ACHN (cell line): Measurements from ENCODE around the gene ZC3H8.
"Not testable (repeated sequence)": the region's sequence is repeated elsewhere in the genome, so short reads cannot be mapped to it uniquely, and the experiment has no call there.

Experiments
- DNase-seq: peaks from one replicate; pipeline ENCODE4 v3.0.0-alpha.2; 2015
- in situ Hi-C: cut with HindIII; loops from 2 replicates; pipeline ENCODE4 v1.10.0; 2017; ENCODE audit warnings: low sequenced_read_pairs, low pct_ligation_motif_present, low pct_unique_long_range_greater_than_20kb

The ZC3H8 gene

GRCh38 chr2:112268547-112268946 is 13.7 kb upstream of the ZC3H8 start:
- no peak for DNase-seq
- in situ Hi-C loops, result no loop called here

- in situ Hi-C loops, result no loop called here
- no peak for DNase-seq
These were observed 8.0 kb upstream of the ZC3H8 start for GRCh38 chr2:112262876-112263275.

- DNase-seq, result no peak
- in situ Hi-C loops, result no loop called here
These were observed 5.4 kb upstream of the ZC3H8 start for GRCh38 chr2:112260295-112260625.

- peak; percentile 75 for DNase-seq
- in situ Hi-C loops, result no loop called here
These were observed 4.9 kb upstream of the ZC3H8 start for GRCh38 chr2:112259509-112260294.

- in situ Hi-C loops, result no loop called here
- DNase-seq, result peak; percentile 57
These were observed 2.7 kb upstream of the ZC3H8 start for GRCh38 chr2:112257575-112257974.

- DNase-seq, result no peak
- in situ Hi-C loops, result no loop called here
These were observed 1.8 kb upstream of the ZC3H8 start for GRCh38 chr2:112256654-112257053.

GRCh38 chr2:112255875-112256274 is 1.0 kb upstream of the ZC3H8 start:
- DNase-seq, result no peak
- in situ Hi-C loops, result no loop called here

- in situ Hi-C loops, result no loop called here
- no peak for DNase-seq
These were observed 1.5 kb downstream of the ZC3H8 start for GRCh38 chr2:112253261-112253815.

GRCh38 chr2:112251271-112251670 is 3.6 kb downstream of the ZC3H8 start:
- in situ Hi-C loops, result no loop called here

GRCh38 chr2:112244854-112245253 is 10.0 kb downstream of the ZC3H8 start:
- no peak for DNase-seq
- in situ Hi-C loops, result no loop called here

More at GRCh38 chr2:112251271-112251670, 3.6 kb downstream of the ZC3H8 start:
- no peak for DNase-seq

- no peak for DNase-seq
- in situ Hi-C loops, result no loop called here
These were observed 11.6 kb downstream of the ZC3H8 start for GRCh38 chr2:112243233-112243632.

- no peak for DNase-seq
- in situ Hi-C loops, result no loop called here
These were observed 12.5 kb downstream of the ZC3H8 start for GRCh38 chr2:112242384-112242783.

GRCh38 chr2:112239862-112240261 is 15.0 kb downstream of the ZC3H8 start:
- in situ Hi-C loops, result no loop called here
- DNase-seq, result no peak

- in situ Hi-C loops, result no loop called here
- no peak for DNase-seq
These were observed 24.5 kb downstream of the ZC3H8 start for GRCh38 chr2:112230371-112230770.

- no peak for DNase-seq
These were observed 25.5 kb downstream of the ZC3H8 start for GRCh38 chr2:112229348-112229747.

GRCh38 chr2:112220831-112221230 is 34.0 kb downstream of the ZC3H8 start:
- in situ Hi-C loops, result no loop called here

More at GRCh38 chr2:112229348-112229747, 25.5 kb downstream of the ZC3H8 start:
- in situ Hi-C loops, result no loop called here

GRCh38 chr2:112220186-112220585 is 34.7 kb downstream of the ZC3H8 start:
- in situ Hi-C loops, result no loop called here
- no peak for DNase-seq

More at GRCh38 chr2:112220831-112221230, 34.0 kb downstream of the ZC3H8 start:
- no peak for DNase-seq

GRCh38 chr2:112217854-112218253 is 37.0 kb downstream of the ZC3H8 start:
- DNase-seq, result no peak
- in situ Hi-C loops, result no loop called here

- in situ Hi-C loops, result no loop called here
- peak; percentile 43 for DNase-seq
These were observed 38.7 kb downstream of the ZC3H8 start for GRCh38 chr2:112216167-112216566.

- DNase-seq, in situ Hi-C loops: not testable (repeated sequence)
These were observed 46.9 kb downstream of the ZC3H8 start for GRCh38 chr2:112207905-112208304.
